MM.1S (cell line): ENCODE data around the gene SLC44A2.

Source experiments
- EZH2phosphoT487 ChIP-seq: fragments of 300-600 bp; sonication (generic); IDR thresholded peaks from 2 replicates; pipeline ENCODE4 v1.6.1; 2018; ENCODE audit warnings: antibody characterized with exemption, low read length
- TF ChIP-seq, protein P1 (sequence below): fragments of 300-600 bp; sonication (generic); IDR thresholded peaks from 2 replicates; pipeline ENCODE4 v1.5.1; 2016; ENCODE audit warnings: antibody characterized with exemption, low read length, mixed read lengths

DNA sequence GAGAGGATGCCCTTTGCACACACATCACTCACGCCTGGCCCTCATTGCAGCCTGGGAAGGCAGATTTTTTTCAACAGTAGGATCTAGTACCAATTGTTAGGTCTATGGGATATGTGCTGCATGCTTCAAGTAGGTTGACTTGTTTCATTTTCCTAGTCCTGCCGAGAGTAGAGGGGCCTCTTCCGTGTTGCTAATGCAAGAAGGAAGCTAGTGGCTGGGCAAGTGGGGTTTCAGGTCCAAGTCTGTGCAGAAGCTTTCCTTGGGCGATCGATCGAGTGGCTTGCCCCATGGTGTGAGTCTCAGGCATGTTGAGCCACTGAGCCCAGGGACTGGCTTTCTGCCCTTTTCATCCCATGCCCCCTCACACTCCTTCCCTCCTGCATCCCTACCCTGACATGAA, 42.5 kb downstream of the SLC44A2 start:
- TF ChIP-seq, protein P1, sequence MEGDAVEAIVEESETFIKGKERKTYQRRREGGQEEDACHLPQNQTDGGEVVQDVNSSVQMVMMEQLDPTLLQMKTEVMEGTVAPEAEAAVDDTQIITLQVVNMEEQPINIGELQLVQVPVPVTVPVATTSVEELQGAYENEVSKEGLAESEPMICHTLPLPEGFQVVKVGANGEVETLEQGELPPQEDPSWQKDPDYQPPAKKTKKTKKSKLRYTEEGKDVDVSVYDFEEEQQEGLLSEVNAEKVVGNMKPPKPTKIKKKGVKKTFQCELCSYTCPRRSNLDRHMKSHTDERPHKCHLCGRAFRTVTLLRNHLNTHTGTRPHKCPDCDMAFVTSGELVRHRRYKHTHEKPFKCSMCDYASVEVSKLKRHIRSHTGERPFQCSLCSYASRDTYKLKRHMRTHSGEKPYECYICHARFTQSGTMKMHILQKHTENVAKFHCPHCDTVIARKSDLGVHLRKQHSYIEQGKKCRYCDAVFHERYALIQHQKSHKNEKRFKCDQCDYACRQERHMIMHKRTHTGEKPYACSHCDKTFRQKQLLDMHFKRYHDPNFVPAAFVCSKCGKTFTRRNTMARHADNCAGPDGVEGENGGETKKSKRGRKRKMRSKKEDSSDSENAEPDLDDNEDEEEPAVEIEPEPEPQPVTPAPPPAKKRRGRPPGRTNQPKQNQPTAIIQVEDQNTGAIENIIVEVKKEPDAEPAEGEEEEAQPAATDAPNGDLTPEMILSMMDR: no peak
- TF ChIP-seq EZH2phosphoT487: no peak
